Stimulated activated CD8-positive, alpha-beta memory T cell treated with anti-CD3 and anti-CD28 coated beads, Interleukin-12 subunit alpha, Interleukin-12 subunit beta, amount 100 ng/mL, for 24 hours (primary cell): Measurements from ENCODE around the gene MBOAT7.
"Not testable (repeated sequence)": the region's sequence is repeated elsewhere in the genome, so short reads cannot be mapped to it uniquely, and the experiment has no call there.

Experiments
- DNase-seq: peaks from one replicate; pipeline ENCODE4 v3.0.0-alpha.2; 2020; ENCODE audit errors: extremely low read depth

MBOAT7 gene

DNA sequence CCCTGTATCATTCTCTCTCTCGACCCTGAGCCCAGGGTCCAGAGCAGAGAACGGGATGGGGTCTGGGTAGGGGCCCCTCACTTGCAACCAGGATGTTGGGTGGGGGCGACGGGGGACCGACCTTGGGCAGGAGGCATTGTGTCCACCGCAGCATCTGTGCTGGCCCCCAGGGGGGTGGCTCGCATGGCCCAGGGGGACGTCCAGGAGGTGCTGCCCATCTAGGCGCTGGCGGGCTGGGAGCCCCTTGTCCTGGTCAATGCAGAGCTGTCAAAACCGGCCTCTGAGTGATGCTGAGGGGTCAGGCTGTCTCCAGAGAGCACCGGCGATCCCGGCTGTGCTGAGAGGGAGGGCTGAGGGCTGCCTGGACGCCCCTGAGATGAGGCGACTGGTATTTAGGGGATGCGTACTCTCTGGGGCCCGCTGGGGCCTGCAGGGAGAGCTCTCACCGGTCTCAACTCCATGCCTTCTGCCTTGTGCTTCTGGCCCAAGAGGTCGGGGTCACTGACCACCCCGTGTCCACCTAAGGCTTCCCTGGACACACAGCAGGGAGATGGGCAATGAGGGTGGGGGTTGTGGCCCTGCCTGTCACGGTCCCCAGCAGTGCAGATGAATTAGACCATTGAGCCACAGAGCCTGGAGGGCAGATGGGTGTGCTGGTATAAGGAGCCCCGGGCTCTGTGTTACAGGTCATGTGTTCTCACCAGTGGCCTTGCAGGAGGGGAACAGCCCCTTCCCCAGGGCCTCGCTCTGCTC lies 19.9 kb upstream of the MBOAT7 start:
- DNase-seq = no peak

DNA sequence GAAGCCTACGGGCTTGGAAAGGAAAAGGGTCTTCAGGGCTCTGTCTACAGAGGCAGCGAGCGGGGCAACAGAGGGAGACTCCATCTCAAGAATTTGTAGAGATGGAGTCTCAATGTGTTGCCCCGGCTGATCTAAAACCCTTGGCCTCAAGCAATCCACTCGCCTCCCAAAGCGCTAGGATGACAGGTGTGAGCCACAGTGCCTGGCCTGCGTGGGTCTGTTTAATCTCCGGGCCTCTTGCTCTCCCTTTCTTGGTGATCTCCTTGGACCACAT lies 19.3 kb upstream of the MBOAT7 start:
- no peak for DNase-seq

DNA sequence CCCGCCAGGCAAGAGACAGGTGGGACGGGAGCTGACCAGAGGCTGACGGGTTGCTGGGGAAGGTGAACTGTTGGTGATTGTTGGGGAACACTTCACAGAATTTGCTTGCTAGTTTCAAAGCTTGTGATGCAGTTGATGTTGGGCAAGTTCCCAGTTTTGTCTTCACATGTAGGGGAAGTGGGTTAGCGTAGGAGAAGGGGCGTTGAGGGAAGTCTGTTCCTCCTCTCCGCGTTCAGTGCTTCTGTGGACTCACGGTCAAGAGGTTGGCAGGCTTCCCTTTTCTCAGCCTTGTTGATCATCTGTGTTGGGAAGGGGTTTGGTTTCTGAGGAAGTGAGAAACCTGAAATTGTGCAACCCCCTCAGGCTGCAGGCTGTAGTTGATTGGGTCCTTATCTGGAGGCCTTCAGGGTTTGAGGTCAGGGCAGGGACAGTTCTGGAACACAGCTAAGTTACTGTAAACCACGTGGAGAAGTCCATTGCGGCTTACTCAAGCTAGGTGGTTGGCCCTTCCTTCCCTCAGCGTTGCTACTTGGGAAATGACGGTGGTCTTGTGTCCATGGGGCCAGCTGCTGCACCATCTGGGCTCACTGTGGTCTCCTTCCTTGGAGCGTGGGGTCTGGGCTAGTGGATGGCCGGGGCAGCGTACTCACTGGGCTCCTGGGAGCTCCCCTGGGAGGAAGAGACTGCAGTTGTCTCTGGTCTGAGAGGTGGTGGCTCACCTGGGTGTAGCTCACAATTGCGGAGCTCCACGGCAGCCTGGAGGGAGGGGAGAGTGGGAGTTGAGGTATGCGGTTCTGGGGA lies 18.8 kb upstream of the MBOAT7 start:
- DNase-seq = no peak

DNA sequence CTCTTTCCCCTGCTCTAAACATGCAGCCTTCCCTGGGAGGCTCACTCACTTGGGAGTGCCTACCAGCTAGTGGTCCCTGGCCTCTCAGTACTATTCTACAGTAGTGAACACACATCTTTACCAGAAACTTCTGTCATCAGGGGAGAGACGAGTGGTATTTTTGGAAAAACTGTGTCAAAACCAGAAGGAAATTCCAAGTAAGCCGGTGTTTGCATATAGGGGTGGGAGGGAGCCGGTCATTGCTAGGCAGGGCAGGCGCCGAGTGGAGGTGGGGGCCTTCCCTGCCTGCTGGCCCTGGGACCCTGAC lies 18.2 kb upstream of the MBOAT7 start:
- no peak for DNase-seq

DNA sequence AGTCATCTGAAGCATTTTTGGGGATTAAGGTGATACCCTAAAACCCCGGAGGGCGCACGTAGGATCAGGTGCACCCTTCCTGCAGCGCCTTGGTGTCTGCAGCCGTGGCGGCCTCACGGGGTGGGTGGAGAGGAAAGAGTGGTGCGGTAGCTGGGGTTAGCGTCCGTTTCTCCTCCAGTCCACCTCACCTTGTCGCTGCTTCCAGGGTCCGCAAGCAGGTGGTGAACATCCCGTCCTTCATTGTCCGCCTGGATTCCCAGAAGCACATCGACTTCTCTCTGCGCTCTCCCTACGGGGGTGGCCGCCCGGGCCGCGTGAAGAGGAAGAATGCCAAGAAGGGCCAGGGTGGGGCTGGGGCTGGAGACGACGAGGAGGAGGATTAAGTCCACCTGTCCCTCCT lies 17.8 kb upstream of the MBOAT7 start:
- not testable (repeated sequence) for DNase-seq

DNA sequence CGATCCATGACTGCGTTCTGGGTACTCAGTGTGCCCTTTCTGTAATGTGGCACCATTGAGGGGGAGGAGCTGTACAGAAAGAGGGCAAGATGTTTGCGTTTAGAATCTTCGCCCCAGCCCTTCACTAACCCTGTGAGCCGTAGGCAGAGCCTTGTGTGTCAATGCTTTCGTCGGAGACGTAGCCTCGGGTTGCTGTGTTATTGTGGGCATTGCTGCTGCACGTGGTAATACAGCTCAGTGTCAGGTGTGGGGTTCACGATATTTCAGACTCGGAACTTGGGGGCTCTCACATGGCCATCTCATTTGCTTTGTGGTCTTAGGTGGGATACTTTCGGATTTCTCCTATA lies 17.4 kb upstream of the MBOAT7 start:
- no peak for DNase-seq

DNA sequence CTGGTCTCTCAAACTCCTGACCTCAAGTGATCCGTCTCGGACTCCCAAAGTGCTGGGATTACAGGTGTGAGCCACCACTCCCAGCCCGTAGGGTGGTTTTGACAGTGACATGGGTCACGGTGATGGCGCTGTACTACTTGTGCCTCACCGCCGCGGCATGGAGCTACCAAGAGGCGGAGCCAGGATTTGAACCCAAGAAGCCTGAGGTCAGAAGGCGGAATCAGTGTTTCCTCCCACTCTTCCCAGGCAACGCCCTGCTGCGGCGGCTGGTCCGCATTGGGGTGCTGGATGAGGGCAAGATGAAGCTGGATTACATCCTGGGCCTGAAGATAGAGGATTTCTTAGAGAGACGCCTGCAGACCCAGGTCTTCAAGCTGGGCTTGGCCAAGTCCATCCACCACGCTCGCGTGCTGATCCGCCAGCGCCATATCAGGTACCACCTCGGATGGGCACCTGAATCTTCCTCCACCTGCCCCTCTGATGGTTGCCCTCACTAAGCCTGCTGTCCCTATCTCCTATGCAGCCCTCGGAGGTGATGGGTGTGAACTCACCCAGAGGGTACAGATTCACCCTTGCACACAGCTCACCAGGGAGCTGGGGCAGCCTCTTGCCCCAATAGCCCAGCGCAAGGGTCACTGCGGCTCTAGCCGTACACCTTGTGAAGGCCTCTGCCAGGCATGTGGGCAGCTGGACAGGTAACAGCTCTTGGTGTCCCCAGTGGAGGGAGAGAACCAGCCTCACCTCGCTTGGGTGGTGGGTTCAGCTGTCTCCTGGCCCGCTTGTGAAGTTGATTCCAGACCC lies 16.9 kb upstream of the MBOAT7 start:
- DNase-seq = no peak

DNA sequence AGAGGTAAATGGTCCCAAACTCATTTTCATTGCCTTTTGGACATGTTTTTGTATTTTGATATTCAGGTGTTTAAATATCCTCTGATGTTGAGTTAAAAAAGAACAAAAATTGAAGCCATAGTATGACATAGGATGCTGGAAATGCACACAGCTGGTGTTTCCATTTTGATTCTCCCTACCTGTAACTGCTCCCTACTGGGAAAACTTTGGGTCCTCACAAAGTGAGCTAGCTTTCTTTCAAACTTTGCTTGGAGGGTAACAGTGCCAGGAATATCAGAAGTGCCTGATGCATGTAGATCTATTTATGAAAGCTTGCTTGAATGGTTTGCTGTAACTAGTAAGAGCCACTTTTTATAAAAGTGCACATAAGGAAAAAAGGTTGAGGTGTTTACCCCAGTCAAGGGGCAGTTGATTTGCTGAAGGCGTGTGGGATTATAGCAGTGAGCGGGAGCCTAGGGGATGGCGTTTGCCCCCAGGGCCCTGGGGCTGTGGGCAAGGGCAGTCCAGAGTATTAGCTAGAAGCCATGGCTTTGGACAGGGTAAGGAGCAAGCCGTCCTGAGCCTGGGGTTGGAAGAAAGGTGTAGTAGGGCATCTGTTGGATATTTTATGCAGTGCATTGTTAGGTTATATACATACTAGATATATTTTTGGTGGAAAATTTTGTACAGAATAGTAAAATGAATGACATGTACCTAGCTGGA lies 15.5 kb upstream of the MBOAT7 start:
- no peak for DNase-seq

DNA sequence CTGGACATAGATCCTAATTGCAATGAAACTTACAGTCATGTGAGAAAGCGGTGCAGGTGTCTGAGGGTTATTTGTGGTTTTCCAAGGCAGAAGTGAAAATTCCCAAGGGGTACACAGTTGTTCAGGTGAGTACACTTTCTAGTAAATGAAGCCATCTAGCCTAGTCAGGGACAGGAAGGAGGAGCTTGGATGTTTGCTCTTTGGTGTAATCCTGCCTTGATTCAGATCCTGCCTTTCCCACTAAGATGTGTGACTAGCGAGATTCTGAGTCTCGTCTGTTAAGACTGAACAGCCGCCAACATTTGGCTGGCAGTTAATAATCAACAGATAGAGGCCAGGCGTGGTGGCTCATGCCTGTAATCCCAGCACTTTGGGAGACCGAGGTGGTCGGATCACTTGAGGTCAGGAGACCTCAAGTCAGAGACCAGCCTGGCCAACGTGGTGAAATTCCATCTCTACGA lies 13.8 kb upstream of the MBOAT7 start:
- DNase-seq = no peak

DNA sequence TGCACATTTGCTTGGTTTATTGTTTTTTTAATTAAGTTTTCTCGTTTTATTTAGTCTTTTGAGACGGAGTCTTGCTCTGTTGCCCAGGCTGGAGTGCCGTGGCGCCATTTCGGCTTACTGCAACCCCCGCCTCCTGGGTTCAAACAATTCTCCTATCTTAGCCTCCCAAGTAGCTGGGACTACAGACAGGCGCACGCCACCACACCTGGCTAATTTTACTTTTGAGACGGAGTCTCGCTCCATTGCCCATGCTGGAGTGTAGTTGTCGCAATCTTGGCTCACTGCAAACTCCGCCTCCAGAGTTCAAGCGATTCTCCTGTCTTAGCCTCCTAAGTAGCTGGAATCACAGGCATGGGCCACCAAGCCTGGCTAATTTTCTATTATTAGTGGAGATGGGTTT lies 12.6 kb upstream of the MBOAT7 start:
- no peak for DNase-seq

DNA sequence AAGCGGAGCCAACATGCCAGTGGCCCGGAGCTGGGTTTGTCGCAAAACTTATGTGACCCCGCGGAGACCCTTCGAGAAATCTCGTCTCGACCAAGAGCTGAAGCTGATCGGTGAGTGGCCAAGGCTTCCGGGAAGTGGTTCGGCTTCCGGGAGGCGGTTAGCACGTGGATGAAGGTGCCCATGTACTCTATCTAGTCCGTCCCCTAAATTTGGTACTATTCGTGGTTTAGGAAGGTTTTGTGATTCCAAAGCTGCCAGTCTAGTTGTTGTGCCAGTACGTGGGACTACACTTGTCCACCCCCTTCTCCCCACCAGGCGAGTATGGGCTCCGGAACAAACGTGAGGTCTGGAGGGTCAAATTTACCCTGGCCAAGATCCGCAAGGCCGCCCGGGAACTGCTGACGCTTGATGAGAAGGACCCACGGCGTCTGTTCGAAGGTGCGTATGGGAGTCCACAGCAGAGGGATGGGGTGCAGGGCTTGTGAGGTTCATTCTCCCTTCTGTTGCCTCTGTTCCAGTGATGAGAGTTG lies 11.9 kb upstream of the MBOAT7 start:
- DNase-seq = no peak

DNA sequence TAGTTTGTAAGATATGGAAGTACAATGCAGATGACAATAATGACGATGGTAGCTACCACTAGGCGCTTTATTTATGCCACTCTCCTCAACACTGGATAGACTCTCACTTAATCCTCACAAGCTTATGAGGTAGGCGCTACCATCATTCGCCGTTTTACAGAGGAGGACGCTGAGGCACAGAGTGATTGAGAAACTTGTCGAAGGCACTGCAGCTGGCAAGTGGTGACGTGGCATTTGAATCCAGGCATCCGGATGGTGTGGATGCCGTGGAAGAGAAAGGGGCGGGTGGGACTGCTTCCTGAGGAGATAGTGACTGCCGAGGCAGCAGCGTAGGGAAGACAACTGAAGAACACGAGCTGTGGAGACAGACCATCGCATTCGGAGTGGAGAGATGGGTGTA lies 10.0 kb upstream of the MBOAT7 start:
- no peak for DNase-seq

DNA sequence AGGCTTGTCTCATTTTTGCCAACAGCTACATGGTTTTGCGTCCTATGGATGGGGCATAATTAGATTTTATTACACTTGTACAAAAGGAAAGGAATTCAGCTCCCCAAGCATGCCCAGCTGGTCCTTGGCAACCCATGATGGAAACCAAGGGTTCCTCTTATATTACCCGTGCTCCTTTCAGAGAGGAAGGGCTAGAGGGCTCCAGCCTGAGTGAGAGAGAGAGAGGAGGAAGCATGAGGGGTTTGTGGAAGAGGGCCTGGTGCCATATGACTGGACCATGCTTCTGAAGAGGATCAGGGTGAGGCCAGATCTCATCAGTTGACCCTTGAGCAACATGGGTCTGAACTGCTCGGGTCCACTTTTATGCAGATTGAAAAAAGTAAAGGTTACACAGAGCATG lies 7.7 kb upstream of the MBOAT7 start:
- DNase-seq = no peak

DNA sequence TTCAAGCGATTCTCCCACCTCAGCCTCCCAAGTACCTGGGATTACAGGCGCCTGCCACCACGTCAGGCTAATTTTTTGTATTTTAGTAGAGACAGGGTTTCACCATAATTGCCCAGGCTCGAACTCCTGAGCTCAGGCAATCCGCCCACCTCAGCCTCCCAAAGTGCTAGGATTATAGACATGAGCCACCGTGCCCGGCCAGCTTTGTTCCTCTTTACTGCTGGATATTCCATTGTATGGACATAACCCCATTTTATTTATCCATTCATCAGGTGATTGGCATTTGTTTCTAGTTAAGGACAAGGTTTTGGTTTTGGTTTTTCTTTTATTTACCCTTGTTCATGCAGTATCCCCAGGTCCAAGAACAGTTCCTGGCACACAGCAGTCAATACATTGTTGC lies 7.2 kb upstream of the MBOAT7 start:
- DNase-seq = no peak

DNA sequence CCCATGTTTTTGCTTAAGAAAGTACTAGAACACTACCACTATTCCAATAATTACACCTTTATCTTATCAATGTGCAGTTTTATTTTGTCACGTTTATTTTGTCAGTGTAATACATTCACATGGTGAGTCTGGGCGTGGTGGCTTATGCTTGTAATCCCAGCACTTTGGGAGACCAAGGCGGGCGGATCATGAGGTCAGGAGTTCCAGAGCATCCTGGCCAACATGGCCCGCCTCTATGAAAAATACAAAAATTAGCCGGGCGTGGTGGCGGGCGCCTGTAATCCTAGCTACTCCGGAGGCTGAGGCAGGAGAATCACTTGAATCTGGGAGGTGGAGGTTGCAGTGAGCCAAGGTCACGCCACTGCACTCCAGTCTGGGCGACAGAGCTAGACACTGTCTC lies 5.1 kb upstream of the MBOAT7 start:
- not testable (repeated sequence) for DNase-seq

DNA sequence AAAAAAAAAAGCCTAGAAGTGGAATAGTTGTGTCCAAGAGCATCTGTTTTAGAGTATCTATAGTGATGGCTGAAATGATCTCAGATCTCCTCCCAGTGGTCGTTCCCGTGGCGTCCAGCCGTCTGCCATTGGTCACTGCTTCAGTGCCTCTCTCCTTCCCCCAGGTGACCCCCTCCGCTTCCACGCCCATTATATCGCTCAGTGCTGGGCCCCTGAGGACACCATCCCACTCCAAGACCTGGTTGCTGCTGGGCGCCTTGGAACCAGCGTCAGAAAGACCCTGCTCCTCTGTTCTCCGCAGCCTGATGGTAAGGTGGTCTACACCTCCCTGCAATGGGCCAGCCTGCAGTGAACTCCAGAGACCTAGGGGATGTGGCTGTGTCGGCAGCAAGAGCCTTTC lies 3.6 kb upstream of the MBOAT7 start:
- DNase-seq = no peak

DNA sequence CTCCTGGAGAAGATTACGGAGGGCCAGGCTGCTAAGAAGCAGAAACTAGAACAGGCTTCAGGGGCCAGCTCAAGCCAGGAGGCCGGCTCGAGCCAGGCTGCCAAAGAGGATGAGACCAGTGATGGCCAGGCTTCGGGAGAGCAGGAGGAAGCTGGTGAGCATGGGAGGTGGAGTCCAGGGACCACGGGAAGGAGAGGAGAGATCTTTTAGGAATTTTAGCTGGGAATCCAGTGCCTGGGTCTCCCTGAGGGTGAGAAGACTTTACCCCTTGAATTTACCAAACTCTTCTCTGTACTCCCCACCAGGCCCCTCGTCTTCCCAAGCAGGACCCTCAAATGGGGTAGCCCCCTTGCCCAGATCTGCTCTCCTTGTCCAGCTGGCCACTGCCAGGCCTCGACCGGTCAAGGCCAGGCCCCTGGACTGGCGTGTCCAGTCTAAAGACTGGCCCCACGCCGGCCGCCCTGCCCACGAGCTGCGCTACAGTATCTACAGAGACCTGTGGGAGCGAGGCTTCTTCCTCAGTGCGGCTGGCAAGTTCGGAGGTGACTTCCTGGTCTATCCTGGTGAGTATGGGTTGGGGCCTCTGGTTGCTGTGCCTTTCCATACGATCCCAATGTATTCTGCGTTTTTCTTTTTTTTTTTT lies 2.6 kb upstream of the MBOAT7 start:
- no peak for DNase-seq

DNA sequence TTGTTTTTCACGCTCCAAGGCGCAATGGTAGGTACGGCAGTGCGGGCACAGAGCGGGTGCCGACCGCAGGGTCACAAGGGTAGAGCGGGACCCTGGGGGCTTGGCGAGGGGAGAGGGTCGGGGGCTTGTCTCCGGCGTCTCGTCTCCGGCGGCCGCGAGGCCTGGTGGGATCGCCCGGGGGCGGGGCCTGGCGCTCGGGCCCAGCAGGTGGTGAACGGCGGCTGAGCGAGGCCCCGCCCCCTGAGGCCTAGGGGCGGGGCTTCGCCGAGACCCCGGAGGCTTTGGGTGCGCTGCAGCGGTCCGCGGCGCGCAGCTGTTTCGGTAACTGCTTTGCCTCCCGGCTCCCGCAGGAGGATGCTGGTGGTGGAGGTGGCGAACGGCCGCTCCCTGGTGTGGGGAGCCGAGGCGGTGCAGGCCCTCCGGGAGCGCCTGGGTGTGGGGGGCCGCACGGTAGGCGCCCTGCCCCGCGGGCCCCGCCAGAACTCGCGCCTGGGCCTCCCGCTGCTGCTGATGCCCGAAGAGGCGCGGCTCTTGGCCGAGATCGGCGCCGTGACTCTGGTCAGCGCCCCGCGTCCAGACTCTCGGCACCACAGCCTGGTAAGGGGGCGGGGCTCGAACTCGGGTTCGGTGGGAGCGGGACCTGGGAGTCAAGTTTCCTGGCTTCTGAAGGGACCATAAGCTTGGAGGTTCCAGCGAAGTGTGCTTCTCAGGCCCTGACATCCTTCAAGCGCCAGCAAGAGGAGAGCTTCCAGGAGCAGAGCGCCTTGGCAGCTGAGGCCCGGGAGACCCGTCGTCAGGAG lies 1.8 kb upstream of the MBOAT7 start, which contains the start of gene TSEN34:
TSS of gene TSEN34 (plus strand) at position 298 of the 800 bp plus-strand sequence. CDS start at position 355, 57 bp downstream.
- peak; percentile 71 for DNase-seq

DNA sequence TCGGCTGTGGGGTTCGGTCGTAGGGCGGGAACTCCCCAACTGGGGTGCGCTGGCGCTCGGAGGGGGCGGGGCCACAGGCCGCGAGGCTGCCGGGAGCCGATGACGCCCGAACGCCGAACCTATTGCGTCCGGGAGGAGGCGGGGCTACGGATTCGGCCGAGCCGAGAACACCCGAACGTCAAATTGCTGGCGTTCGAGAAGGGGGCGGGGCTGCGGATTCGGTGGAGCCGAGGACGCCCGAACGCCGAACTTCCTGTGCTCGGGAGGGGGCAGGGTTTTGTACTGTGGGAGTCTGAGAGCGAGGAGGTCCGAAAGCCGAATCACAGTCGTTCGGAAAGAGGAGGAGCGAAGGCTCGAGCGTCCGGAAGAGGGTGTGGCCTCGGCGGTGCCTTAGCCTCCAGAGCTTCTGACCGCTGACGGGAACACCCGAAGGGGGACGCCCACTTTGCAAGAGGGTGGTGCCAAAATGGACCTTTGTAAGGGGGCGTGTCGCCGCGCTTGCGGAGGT lies 1.2 kb upstream of the MBOAT7 start:
- DNase-seq = peak; percentile 100

DNA sequence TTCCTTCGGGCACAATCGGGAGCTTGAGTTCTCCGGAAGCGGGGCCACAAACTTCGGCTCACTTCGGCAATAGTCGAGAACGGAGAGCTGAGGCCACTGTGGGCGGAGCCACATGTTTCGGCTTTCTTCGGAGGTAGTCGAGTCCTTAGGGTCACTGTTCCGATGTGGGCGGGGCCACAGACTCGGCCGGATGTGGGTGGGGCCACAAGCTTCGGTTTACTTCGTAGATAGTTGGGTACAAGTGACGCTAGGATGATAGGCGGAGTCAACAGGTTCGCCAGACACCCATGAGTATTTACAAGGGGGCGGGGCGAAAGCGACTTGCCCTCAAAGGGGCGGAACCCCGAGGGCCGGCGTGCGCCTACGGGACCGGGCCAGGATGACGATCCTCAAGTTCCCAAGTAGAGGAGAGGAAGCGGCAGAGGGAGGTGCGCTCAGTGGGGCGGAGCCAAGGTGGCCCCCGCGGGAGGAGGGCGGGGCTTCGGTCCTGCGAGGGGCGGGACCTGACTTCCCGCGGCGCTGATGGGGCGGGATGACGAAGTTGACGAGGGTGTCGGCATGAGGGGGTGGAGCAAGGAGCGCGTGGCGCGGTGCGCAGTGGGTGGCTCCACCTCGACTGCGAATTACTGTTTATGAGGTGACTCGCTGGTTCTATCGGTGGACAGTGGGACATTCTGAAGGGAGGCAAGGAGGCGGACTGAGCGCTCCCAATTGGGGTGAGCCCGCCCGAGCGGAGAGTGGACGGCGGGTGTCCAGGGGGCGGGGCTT lies 539 bp upstream of the MBOAT7 start:
- DNase-seq = peak; percentile 100
